Head of caudate nucleus (tissue), 42 donors: ENCODE data around the gene MYCBP2.
"Not testable (repeated sequence)": the region's sequence is repeated elsewhere in the genome, so short reads cannot be mapped to it uniquely, and the experiment has no call there.

Source experiments
- DNase-seq, 42 donors: peaks; one replicate each; pipeline versions ENCODE4 v3.0.0 to v3.0.0-alpha.2; 2020 to 2021; ENCODE audit warnings: mixed read lengths in 7 of 42
- intact Hi-C: fragments of 100-400 bp; cut with DNase I; formaldehyde crosslinking; loops from one replicate; pipeline ENCODE4 v1.15.0; 2022

MYCBP2 gene

DNA sequence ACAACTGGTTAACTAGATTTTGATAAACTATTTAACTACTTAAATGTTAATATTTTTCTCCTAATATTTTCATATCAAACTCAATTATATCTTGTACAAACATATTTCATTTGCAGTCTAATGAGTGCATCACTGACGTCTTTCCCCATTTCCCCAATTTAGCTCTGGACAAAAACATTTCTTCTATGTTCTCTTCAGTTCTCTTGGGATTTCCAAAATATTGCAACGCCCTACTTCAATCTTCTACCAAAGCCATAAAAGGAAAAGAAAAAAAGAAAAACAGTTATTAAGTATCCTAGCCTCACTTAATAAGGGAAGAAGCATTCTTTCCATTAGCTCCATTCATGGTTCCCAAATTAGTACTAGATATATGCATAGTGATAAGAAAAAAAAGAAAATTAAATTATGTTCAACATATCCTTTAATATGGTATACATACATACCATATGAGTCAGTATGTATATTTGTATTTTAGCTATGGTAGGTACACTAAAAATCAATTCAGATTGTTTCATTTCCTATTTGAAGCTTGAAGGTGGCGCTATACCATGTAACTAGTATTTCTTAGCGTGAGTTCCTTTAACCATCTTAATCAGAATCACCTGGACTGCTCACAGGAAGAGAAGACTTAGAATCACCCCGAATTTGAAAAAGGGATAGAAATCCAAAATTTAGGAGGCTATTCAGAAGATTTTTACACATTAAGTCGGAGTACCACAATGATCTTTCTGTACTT lies 309.8 kb downstream of the MYCBP2 start:
- intact Hi-C loops = no loop called here
- no peak for DNase-seq

- intact Hi-C loops = no loop called here
Observed at GRCh38 chr13:77016251-77016812, 310.6 kb downstream of the MYCBP2 start.

GRCh38 chr13:77014906-77015685 lies 311.8 kb downstream of the MYCBP2 start:
- no peak for DNase-seq
- intact Hi-C loops = no loop called here

More at GRCh38 chr13:77016251-77016812, 310.6 kb downstream of the MYCBP2 start:
- DNase-seq = no peak

DNA sequence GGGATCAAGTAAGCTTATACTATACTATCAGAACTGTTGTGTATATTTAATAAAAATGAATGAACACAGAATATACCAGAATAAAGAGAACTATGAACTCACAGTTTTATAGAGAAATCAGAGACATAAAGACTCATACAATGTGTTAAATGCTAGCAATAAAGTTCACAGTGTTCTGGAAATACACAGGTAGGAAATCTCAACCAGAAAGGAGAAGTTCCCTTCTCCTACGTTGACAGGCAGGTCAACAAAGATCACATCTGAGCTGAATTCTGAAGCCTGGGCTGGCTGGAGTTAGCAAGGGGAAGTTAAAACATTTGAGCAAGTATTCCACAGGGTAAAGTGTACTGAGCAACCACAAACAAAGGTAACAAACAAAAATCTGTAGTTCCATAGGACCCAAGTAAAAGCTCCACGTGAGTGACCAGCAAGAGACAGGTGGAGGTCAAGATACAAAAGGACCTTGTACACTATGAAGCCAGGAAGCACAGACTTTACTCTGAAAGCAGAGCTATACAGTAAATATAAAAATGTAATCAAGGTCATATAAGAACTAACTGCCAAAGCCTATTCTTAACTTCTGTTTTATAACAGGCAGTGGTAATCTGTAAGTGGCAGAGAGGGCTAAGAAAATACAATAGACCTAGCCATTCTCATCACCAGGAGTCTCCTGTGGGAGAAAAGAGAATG lies 312.9 kb downstream of the MYCBP2 start:
- intact Hi-C loops = no loop called here

GRCh38 chr13:77009719-77010118 lies 317.2 kb downstream of the MYCBP2 start:
- DNase-seq, intact Hi-C loops: not testable (repeated sequence)

More for the DNA sequence above, 312.9 kb downstream of the MYCBP2 start:
- DNase-seq = no peak

- intact Hi-C loops = no loop called here
- no peak for DNase-seq
Observed at GRCh38 chr13:77009011-77009410, 317.9 kb downstream of the MYCBP2 start.

GRCh38 chr13:77008337-77008736 lies 318.6 kb downstream of the MYCBP2 start:
- DNase-seq, intact Hi-C loops: not testable (repeated sequence)

DNA sequence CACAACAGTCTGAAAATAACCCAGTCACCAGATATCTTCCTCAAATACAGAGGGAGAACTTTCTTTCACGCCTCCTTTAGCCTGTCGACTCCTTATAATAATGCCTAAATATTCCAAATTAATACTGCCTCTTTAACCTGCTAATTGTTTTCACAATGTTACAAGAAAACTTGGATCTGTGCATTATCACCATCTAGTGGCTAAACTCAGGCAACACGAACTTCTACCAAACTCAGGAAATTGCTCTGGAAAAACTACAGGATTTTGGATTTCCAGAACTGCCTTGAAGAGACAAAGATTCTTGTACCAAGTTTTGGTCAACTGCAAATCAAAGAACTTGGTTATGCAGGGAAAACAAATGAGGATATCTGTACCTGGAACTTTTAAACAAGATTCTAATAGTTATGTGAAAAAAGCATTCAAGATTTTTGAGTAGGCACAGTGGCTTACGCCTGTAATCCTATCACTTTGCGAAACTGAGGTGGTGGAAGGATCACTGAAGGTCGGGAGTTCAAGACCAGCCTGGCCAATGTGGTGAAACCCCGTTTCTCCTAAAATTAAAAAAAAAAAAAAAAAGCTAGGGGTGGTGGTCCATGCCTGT lies 324.2 kb downstream of the MYCBP2 start:
- intact Hi-C loops = no loop called here
- DNase-seq = peak in 1 of 42 donors; percentile 31

DNA sequence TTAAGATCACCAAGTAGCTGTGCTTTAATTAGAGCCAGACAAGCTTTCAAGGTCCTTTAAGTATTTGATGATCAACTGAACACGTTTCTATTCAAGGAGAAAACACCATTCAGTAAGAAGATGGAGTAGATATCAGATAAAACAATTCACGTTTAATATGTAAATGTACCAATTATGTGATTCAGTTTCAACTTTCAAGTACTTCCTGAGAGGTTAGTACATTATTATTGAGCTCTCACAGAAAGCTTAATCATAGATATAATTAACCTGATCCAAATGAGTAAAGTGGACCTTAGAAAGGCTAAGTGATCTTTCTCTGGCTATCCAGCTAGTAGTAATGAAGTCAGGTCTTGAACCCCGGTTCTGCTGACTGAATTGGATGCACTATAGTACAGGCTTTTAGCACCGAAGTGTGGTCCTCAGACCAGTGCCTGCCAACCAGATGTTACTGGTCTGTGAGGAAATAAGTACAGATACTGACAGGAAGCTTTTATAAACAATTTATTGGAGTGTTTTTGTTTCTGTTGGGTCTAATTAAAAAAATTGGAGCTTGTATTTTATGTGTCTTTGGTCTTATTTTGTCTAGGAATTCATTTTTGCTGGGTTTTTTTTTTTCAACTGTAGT lies 324.8 kb downstream of the MYCBP2 start:
- DNase-seq = no peak
- intact Hi-C loops = no loop called here

GRCh38 chr13:77001540-77001939 lies 325.4 kb downstream of the MYCBP2 start:
- intact Hi-C loops = no loop called here

GRCh38 chr13:77000475-77000874 lies 326.4 kb downstream of the MYCBP2 start:
- no peak for DNase-seq
- intact Hi-C loops = no loop called here

More at GRCh38 chr13:77001540-77001939, 325.4 kb downstream of the MYCBP2 start:
- DNase-seq = no peak
